ENCODE measurements around the gene FSIP2.

Gene FSIP2, protein sequence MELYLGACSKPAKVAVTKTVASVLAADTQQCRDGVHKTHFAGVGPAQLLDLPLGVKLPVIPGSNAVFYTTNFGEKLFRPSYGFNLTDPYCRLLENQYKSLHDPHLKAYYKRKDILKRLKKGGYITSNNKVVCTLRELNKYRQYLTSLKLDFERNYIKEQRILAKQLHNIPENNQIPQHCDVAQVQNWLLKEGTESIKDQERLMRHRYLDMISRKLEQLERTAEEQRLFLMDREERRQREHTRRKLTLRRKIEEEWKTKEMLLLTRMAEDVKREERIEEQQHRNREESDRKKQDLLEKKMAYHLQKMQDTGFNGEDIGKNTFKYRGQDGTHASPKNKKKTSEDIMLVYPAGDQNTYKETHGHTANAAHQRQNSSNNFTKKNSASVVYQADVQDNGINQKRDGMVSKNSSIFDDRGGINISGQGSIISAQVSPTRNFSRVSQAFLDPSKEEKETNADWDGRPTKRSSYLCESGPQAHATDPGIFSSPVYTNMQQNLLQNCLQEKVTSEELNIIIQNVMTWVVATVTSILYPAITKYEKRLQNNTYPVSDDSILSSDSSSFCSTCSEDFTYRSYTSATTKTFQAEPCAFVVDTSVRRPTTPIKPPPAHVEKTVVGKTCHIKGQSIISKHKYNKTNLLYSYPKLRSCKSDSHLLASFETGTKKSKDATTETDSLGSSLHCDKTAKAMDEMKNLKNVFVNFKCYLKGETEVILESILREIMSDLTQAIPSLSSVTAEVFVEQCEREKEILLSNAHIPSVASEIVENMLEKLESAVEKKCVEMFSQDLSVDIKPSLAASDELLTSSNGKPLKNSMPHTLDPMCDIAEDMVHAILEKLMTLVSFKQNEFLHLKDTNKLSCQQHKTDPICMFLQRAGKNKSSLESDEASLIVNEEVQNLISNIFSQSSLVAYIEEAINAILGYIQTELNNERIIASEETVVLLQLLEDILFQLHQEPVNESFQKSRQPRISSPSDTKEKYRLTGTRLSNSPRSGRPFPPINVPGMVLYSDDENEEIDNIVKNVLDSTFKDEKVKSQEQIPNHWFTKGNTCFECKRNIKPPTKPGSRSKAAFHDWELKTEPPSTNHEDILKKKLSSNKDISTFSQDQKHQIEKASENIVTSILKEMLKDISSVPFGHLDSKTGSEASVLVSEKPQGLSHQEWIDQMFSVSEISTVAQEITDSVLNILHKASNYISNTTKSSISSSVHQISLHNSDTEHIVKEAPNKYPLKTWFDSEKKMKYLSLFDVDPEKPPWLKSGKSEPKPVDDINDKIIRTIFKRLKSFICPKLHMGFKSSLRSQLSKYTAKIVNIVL (N-terminal part only)

DNA sequence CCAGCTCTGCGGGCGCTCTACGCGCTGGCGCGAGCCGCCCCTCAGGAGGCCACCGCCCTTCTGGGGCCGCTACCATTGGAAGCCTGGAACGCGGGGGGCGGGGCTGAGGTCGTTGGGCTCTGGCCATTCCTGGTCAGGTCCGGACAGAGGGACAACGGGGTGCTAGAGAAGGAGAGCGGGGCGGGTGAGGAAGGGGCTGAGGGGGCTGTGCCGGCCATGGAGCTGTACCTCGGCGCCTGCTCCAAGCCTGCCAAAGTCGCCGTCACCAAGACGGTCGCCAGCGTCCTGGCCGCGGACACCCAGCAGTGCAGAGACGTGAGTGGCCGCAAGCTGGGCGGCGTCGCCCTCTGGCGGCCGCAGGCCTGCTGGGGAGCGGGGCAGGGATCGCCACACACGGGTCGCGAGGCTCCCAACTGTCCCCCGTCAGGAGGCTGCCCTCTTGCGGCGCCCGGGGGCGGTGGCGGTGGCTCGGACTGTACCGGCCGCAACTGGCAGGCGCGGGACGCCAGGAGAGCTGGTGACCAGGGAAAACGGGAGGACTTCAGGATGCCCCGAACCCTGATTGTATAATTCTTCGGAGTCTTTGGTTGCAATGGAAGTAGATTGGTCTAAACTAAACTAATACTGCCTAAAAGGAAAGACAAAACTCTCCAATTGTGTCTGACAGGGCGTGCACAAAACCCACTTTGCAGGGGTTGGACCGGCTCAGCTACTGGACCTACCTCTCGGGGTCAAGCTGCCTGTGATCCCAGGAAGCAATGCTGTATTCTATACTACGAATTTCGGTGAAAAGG is at the start of gene FSIP2:
Gene FSIP2, plus strand, starts transcription at position 126 of the 794 bp plus-strand sequence. Its CDS starts 91 bp downstream, at position 217.
- no peak for DNase-seq

DNA sequence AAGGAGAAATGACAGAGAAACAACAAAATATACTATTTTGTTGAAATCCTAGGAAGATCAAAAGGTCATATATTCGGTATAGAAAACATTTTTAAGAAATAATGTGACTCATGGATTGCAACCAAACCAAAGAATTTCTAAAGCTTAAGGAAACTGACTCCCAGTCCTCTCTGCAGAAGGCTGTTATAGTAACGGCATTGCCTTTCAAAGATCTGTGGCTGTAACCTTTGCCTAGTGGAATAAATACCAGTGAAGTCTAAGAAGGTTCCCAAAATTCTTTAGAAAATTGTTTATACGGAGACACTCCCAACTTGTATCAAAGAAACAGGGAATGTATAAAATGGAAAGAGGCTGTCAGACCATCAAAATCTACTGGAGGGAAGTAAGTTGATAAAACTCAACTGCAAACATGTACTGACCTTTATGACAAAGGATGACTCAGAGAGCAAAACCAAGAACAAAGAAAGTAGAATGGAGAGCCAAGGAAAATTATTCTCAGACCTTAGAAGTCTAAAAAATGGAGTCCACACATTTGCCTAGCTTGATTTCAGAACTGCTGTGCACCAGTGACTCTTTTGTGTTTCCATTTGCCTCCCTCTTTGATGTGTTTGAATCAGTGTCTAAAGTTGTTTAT is 48.6 kb upstream of the FSIP2 start:
- DNase-seq = no peak

DNA sequence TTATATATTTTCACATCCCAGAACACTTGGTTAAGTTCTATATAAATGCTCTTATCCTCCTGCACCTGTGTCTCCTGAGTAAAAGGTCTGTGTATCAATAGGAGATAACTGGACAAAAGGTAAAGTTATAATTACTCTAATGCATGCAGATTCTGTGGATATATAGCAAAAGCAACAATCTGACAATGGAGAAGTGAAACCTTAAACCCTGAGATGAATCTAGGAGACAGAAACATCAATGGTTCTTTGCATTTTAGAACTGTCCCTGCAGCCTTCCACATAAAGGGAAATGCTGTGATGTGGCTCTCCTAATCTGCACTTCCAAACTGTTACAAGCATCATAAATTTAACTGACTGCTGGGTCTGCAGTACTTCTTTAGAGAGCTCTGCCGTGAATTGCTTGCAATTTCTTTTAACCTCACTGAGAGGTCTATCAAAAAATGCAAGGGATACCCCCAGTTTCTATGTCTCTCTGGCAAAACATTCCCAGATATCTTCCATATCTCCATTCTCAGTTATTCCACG is 42.8 kb upstream of the FSIP2 start:
- no peak for DNase-seq

DNA sequence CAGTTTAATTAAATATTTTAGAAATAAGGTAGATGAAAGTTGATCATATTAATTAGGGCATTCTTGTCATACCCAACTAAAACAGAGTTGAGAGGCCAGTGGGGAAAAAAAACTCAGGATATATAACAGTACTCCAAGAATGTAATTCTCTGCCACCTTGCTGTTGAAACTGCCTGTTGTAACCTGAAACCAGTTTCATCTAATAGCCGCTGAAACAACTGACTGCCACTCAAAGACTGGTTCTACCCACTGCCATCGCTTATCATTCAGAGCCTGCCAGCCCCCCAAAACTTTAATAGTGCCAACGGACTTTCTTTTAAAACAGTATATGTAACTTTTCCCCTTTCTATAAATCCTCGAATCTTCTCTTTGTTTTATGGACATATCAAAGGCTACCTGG is 37.7 kb upstream of the FSIP2 start:
- no peak for DNase-seq

DNA sequence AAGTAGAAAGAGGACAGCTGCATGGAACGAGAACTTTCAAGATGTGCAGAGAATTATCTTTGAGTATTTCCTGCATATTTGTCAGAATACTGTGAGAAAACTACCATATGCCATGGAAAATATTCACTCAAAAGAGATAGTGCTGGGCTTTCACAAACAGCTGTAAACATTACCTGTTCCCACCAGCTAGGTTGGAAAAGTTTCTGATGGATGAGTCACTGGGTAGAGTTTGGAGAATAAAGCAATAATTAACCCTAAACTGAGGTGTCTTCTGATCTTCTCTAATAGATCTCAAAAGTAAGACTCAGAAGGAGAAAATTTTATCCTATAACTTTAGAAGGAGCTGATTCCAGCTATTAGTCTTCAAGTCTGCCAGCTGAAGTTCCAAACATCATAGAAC is 3.9 kb upstream of the FSIP2 start:
- DNase-seq = no peak

DNA sequence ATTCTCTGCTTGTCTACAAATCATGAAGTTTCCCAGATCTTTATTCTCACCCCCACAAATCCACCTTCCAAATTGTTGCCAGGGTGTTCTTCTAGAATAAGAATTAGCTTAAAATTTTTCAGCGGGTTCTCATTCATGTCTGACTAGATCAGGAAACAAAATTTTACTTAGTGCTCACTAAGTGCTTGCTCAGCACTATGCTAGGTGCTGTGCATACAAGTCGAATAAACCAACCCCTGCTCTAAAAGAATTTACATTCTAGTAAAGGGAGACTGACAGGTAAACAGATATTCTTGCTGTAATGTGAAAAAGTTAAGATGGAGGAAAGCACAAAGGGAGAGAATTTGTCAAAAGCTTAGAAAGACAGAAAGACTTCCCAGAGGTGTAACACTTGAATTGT is 2.4 kb upstream of the FSIP2 start:
- no peak for DNase-seq

DNA sequence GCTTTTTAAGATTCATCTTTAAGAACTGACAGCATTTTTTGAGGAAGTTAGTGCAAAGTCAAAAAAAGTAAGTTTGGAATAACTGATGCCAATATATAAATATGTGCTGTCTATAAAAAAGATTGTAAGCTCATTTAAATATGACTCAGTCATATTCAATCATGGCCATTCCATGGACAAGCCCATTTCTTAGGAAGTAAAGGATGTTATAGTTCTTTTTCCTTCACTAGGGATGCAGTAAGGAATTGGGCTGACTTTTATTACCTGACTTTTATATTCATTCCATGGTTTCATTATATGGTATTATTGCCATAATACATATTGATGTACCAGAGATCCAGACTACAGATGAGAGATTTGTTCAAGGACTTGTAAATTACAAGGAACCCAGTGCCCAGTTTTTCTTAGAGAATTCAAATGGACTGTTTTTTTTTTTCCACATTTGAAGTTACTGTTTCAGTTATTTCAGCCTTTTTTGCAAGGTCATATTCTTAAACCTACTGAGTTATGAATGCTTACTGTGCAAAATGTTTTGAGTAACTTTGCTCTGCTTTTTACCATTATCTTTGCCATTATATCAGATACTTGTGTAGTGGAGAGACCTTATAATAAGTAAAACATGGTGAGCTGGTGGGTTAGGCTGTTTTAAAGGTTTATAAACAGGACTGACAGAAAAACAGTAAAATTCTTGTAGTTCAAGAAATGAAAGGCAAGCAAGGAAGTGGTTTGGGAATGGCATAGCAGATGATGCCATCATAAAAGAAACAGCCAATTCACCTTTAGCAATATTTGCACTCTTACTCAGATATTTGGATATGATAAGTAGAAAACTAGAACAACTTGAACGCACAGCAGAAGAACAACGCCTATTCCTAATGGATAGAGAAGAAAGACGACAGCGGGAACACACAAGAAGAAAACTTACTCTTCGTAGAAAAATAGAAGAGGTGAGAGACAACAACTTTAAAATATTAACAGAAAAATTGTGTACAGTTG is 7.6 kb downstream of the FSIP2 start:
- no peak for DNase-seq

DNA sequence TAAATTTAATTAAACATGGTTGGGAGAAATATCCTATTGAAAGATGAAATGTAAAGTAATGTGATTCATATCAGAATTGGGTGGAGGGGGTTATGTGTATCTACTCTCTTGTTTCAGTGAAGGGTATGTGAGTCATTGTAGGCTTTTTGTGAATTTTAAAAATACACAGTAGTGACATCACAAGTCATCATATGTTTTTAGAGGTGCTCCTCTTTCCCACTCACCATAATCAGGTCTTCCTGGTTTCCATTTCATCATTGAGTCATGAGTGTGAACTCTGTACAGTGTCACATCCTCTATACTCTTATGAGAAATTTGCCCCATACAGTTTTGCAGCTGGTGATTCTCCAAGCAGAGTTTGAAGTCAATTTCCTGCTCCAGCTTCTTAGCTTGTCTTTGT is 18.8 kb downstream of the FSIP2 start:
- DNase-seq = no peak

DNA sequence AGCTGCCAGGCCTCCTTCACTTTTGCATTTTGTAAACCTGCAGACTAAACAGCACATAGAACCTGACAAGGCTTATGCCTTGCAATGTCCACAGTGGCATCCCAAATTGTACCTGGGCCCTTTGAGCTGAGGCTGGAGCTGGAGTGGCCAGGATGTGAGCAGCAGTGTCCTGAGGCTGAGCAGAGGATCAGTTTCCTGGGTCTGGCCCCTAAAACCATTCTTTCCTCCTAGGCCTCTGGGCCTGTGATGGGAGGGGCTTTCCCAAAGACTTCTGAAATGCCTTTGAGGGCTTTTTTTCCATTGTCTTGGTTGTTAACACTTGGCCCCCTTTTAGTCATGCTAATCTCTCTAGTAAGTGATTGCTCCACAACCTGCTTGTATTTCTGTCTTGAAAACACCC is 32.8 kb downstream of the FSIP2 start:
- no peak for DNase-seq

DNA sequence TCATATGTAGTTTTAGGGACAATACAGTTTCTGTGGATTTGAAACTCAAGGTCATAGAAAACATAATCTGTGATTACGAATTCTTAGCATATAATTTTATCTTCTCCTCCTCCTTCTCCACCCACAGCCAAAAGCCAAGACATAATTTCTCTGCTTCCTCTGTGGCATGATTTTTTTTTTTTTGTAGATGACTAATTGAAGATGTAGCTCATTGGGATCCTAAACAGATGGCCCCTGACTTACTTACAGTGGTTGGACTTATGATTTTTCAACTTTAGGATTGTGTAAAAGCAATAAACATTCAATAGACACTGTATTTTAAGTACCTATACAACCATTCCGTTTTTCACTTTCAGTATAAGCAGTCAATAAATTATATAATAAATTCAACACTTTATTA is 42.3 kb downstream of the FSIP2 start:
- no peak for DNase-seq

DNA sequence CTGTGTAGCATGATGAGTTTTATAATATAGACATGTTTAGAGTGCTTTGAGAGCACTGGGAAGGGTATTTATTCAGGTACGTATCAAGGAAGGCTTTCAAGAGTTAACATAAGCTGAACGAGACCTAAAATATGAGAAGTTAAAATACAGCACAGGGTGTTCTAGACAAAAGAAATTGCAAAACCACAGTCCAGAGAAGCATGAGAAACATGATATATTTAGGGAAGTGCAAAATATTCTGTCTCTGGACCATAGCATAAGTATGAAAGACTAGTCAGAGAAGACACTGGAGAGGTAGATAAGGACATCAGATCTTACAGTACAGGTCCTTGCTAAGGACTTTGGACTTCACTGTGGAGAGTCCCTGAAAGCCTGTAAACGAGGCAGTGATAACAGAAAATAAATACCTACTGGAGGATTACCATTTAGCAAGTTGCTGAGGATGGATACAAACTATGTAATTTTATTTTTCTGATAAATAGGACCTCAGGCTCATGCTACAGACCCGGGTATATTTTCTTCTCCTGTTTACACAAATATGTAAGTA is 43.7 kb downstream of the FSIP2 start:
- no peak for DNase-seq

DNA sequence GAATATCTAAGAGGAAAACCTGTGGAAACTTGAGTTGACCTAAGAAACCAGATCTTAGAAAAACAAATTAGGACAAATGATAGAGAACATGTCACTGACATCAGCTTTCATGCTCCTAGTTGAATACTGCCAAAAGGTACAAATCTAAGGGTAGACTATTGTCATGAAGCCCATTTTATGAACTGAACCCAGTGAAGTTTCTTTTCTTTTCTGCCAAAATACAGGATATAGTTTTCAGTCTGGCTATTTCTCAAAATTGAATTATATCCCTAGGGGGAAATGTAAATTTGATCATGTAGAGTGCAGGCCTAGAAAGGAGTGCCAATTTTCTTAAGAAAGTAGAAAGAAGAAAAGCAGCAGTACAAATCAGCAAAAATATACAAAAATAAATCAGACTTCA is 46.6 kb downstream of the FSIP2 start:
- no peak for DNase-seq

DNA sequence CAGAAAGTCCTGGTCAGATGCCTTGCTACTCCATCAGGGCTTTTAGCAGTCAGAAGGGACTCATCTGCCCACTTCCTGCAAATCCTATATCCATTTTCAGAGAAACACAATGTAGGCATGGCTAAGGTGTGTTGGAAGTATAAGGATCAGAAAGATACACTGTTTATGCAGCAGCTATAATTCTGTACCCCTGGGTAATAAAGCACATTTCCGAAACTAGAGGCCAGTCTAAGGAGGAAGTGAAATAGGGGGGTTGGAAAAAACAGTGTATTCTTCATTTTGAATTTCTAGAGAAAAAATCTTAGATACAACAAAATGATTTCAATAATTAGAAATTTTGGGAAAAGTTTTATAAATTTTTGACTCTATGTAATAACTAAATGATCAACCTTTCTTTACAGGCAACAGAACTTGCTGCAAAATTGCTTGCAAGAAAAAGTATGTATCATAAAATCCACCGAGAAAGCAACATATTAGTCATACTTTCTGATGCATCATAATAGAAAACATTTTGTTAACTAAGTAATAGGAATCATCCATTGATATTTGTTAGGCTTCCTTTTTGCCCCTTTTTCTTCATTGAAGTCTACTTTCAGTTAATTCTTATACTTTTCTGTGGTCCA is 47.4 kb downstream of the FSIP2 start:
- no peak for DNase-seq

DNA sequence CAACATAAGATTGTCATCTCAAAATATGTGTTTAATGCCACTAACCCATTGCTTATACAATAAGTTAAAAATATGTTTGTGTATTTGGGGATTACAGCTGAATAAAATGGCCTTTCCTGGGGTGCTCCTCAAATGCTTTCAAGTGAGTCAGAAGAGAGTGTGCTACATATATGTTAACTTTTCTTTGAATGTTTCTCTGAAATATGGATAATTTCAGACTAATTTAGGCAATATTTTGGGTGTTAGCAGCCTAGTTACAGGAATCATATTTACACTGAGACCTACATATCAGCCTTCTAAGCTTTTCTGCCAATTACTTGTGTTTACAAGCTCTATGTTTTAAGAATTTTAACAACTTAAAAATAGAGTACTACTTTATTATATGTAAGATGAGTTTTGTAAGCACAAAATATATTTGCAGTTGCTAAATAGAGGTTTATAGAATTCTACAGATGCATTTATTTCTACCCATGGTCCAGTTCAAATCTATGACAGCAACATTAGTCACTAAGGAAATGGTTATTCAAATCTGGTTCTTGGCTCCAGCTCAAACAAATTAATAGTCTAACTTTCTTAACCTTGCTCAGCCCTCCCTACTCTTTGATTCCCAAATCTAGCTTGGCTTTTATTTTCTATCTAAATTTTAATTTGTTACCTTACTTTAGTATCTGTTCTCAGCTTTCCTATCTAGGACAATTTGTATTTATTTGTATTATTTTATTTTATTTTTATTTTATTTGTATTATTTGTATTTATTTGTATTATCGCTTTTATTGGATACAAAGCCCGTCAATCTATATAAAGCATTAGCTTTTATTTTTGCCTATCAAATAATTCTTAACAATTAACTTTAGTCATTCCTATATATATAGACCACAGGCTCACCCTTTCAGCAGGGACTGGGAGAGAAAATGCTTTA is 48.9 kb downstream of the FSIP2 start:
- DNase-seq = no peak

DNA sequence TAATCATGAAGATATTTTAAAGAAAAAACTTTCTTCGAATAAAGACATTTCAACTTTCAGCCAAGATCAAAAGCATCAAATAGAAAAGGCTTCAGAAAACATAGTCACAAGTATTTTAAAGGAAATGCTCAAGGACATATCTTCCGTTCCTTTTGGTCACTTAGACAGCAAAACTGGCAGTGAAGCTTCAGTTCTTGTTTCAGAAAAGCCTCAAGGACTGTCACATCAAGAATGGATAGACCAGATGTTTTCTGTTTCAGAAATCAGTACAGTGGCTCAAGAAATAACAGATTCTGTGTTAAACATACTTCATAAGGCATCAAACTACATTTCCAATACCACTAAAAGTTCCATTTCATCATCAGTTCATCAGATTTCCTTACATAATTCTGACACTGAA is 51.8 kb downstream of the FSIP2 start:
- DNase-seq = no peak

DNA sequence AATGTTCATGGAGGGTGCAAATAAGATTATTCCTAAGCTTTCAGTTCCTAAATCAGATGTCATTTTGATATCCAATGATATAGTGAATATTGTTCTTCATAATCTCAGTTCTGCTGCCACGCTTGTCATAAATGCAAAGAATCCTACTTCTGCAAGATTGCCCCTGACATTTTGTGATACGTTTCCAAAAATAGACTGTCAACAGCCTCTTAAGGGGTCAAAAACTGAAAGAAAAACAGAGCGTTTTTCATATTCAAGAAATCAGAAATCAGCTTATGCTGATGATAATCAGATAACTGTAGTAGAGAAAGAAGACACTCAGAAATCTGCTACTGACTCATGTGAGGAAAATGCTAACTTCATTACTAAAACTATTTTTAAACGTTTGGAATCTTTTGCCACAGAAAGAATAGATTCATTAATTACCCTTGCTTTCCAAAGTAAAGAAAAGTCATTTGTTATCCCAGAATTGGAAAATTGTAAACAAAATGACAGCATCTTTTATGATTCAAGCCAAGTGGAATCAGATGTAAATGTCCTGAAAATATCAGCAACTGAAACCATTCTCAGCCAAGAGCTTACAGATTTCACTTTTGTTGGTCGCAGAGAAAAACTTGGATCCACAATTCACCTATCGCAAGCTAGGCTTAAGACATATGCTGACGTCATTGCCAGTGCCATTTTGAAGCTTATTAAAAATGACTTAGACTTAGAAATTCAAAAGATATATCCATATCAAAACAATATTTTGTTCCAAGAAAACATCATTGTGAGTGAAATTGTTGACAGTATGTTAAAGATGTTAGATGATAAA is 55.1 kb downstream of the FSIP2 start:
- DNase-seq = no peak

DNA sequence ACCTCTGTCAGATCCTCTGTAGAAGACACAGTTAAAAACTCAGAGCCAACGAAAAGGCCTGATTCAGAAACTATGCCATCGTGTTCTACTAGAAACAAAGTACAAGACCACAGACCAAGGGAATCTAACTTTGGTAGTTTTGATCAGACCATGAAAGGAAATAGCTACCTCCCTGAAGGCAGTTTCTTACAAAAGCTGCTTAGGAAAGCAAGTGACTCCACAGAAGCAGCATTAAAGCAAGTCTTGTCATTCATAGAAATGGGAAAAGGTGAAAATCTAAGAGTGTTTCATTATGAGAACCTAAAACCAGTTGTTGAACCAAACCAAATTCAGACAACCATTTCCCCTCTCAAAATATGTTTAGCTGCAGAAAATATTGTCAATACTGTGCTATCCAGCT is 58.2 kb downstream of the FSIP2 start:
- DNase-seq = no peak

Data from stimulated activated naive CD4-positive, alpha-beta T cell treated with Interleukin-2 at 50 U/mL for 16 hours (primary cell).